Neural cell (in vitro differentiated cells): Measurements from ENCODE around the gene PLD4. TPM values are rescaled to one million over a fixed set of nuclear protein-coding genes. Genes with fewer than 3 reads are reported as not detected.

Source experiments
- H2AFZ ChIP-seq: fragments of 200-600, 300-800 bp; sonication (generic), shearing (Covaris generic); 2 replicates; pipeline ENCODE4 v1.6.0; 2014; ENCODE audit warnings: low read depth, mild to moderate bottlenecking, antibody characterized with exemption, low read length, moderate library complexity
- H3F3A ChIP-seq: fragments of 200-600 bp; shearing (Covaris generic); 2 replicates; pipeline ENCODE4 v1.6.1; 2016; ENCODE audit warnings: mild to moderate bottlenecking, moderate library complexity, mixed read lengths, antibody characterized with exemption, low read length; ENCODE audit not compliant: insufficient read depth, poor library complexity, severe bottlenecking
- H3K27ac ChIP-seq: fragments of 200-600, 300-800 bp; sonication (generic), shearing (Covaris generic); 2 replicates; pipeline ENCODE4 v1.5.1; 2014; ENCODE audit warnings: mild to moderate bottlenecking, low read length, moderate library complexity
- H3K27me3 ChIP-seq: fragments of 300-800, 200-600 bp; sonication (generic), shearing (Covaris generic); 2 replicates; pipeline ENCODE4 v1.6.0; 2014; ENCODE audit warnings: mild to moderate bottlenecking, low read depth, low read length, moderate library complexity; ENCODE audit not compliant: insufficient read depth
- H3K36me3 ChIP-seq: fragments of 300-800, 200-600 bp; sonication (generic), shearing (Covaris generic); 2 replicates; pipeline ENCODE4 v1.5.1; 2014; ENCODE audit warnings: mild to moderate bottlenecking, antibody characterized with exemption, low read length, moderate library complexity; ENCODE audit not compliant: insufficient read depth
- H3K4me2 ChIP-seq: fragments of 300-800, 200-600 bp; sonication (generic), shearing (Covaris generic); 2 replicates; pipeline ENCODE4 v1.6.0; 2014; ENCODE audit warnings: mild to moderate bottlenecking, low read length
- H3K4me3 ChIP-seq: fragments of 300-800, 200-600 bp; sonication (generic), shearing (Covaris generic); 2 replicates; pipeline ENCODE4 v1.5.1; 2014; ENCODE audit warnings: mild to moderate bottlenecking, low read length, moderate library complexity
- H3K79me2 ChIP-seq: fragments of 200-600 bp; shearing (Covaris generic); replicated peaks from 2 replicates; pipeline ENCODE4 v1.6.0; 2014; ENCODE audit warnings: mild to moderate bottlenecking, low read length, moderate library complexity; ENCODE audit not compliant: insufficient read depth
- H3K9ac ChIP-seq: fragments of 300-800, 200-600 bp; sonication (generic), shearing (Covaris generic); 2 replicates; pipeline ENCODE4 v1.6.1; 2016; ENCODE audit warnings: mild to moderate bottlenecking, low read length, mixed read lengths
- H3K9me2 ChIP-seq: fragments of 200-600 bp; shearing (Covaris generic); 2 replicates; pipeline ENCODE4 v1.6.1; 2016; ENCODE audit warnings: mild to moderate bottlenecking, low read length, mixed read lengths; ENCODE audit not compliant: insufficient read depth
- H3K9me3 ChIP-seq: fragments of 200-600, 300-800 bp; sonication (generic), shearing (Covaris generic); 2 replicates; pipeline ENCODE4 v1.6.1; 2016; ENCODE audit warnings: mild to moderate bottlenecking, mixed run types, low read length, moderate library complexity, mixed read lengths
- H4K20me1 ChIP-seq: fragments of 200-600 bp; shearing (Covaris generic); 2 replicates; pipeline ENCODE4 v1.6.1; 2016; ENCODE audit warnings: mild to moderate bottlenecking, mixed run types; ENCODE audit not compliant: insufficient read depth
- CTCF ChIP-seq: fragments of 450-650 bp; IDR thresholded peaks from 2 replicates; pipeline ENCODE4 v1.5.1; 2014; ENCODE audit warnings: antibody characterized with exemption, mild to moderate bottlenecking, moderate library complexity; ENCODE audit not compliant: poor library complexity, severe bottlenecking
- EP300 ChIP-seq: fragments of 450-650 bp; conservative IDR thresholded peaks from 2 replicates; pipeline ENCODE4 v1.6.1; 2014; ENCODE audit warnings: antibody characterized with exemption, mild to moderate bottlenecking, moderate library complexity; ENCODE audit not compliant: poor library complexity, severe bottlenecking
- EZH2 ChIP-seq: fragments of 200-600, 300-800 bp; shearing (Covaris generic), sonication (generic); IDR thresholded peaks from 2 replicates; pipeline ENCODE4 v1.6.1; 2014; ENCODE audit warnings: antibody characterized with exemption, low read length, borderline replicate concordance, mild to moderate bottlenecking; ENCODE audit not compliant: insufficient read depth, poor library complexity, severe bottlenecking
- REST ChIP-seq: IDR thresholded peaks from 2 replicates; pipeline ENCODE4 v1.6.1; 2012; ENCODE audit warnings: borderline replicate concordance
- SMC3 ChIP-seq: fragments of 450-650 bp; conservative IDR thresholded peaks from 2 replicates; pipeline ENCODE4 v1.6.1; 2014; ENCODE audit warnings: antibody characterized with exemption, mild to moderate bottlenecking, moderate library complexity; ENCODE audit not compliant: poor library complexity
- polyA minus RNA-seq: library from RNA; depleted of rRNA, polyadenylated mRNA; stranded (reverse); fragments of >200 nt; gene quantifications from 2 replicates; pipeline ENCODE4 v1.2.3, GENCODE V29; 2014
- polyA plus RNA-seq: library from polyadenylated mRNA; depleted of rRNA; stranded (reverse); fragments of >200 nt; gene quantifications from 2 replicates; pipeline ENCODE4 v1.2.3, GENCODE V29; 2014

Gene PLD4, protein sequence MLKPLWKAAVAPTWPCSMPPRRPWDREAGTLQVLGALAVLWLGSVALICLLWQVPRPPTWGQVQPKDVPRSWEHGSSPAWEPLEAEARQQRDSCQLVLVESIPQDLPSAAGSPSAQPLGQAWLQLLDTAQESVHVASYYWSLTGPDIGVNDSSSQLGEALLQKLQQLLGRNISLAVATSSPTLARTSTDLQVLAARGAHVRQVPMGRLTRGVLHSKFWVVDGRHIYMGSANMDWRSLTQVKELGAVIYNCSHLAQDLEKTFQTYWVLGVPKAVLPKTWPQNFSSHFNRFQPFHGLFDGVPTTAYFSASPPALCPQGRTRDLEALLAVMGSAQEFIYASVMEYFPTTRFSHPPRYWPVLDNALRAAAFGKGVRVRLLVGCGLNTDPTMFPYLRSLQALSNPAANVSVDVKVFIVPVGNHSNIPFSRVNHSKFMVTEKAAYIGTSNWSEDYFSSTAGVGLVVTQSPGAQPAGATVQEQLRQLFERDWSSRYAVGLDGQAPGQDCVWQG
- polyA plus RNA-seq: not detected in 2 replicates
- polyA minus RNA-seq: 0.12 TPM in 1 of 2 replicates, not detected in the other

DNA sequence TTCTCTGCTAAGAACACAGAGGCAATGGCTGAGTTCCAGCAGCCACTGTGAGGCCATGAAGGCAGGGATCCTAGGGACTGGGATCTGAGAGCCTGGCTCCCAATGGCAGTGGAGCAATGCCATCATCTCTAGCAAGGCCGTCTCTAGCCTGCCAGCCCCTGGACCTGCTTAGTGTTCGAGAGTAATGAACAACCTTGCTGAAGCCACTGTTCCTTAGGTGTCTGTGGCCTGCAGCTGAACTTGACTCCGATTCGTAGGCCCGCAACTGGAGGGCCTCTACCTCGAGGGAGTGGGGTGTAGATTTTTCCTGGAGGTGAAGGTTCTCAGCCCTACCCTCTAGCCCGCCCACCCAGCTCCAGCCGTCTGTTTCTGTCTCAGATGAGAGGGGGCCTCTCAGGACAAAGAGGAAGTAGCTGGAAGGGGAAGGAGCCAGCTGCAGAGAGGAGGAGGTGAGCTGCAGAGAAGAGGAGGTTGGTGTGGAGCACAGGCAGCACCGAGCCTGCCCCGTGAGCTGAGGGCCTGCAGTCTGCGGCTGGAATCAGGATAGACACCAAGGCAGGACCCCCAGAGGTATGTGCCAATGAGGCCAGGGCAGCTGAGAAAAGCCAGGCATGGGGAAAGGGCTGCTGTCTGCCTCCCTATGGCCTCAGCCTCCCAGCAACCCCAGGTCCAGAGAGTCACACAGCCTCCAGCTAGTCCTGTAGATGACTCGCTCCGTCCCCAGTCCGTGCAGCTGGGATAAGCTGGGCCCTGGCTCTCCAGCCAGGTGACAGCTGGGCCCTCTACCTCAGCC is at the start of gene PLD4:
PLD4 (plus strand) TSS at position 459 of the 793 bp plus-strand sequence. CDS start 2,262 bp downstream, outside the sequence.
- TF ChIP-seq REST (no peak), EZH2 (no peak)
- Histone ChIP-seq H3K79me2 (no peaks in the 10 kb centered on the region), H3K27me3 (no peaks in the 10 kb centered on the region), H3K9me3 (no peaks in the 10 kb centered on the region), H3K9ac (no peak within 1 kb of the TSS), H4K20me1 (no peaks in the 10 kb centered on the region), H3K4me3 (no peak within 1 kb of the TSS), H3K4me2 (no peak within 1 kb of the TSS), H3K27ac (no peak within 1 kb of the TSS), H2AFZ (no peak within 1 kb of the TSS), H3K9me2 (no peaks in the 10 kb centered on the region), H3F3A (no peaks in the 10 kb centered on the region), H3K36me3 (no peaks in the 10 kb centered on the region)

GRCh38 chr14:104875412-104875751 is 49.3 kb upstream of the PLD4 start:
- Histone ChIP-seq H3F3A (no peaks in the 10 kb centered on the region), H3K9me2 (no peaks in the 10 kb centered on the region), H4K20me1 (no peaks in the 10 kb centered on the region), H2AFZ (no peak overlapping the region), H3K27ac (no peak overlapping the region), H3K27me3 (no peaks in the 10 kb centered on the region), H3K36me3 (peaks cover 5% of the 10 kb centered on the region), H3K4me3 (no peak overlapping the region), H3K4me2 (no peak overlapping the region), H3K9me3 (no peaks in the 10 kb centered on the region), H3K79me2 (no peaks in the 10 kb centered on the region), H3K9ac (no peak overlapping the region)
- no peak for TF ChIP-seq SMC3
- no peak for TF ChIP-seq CTCF
- no peak for TF ChIP-seq EZH2

GRCh38 chr14:104875811-104876210 is 48.9 kb upstream of the PLD4 start:
- H3K4me2 ChIP-seq: no peak overlapping the region
- no peak overlapping the region for H3K9ac ChIP-seq
- H3K9me2 ChIP-seq: no peaks in the 10 kb centered on the region
- TF ChIP-seq EP300: no peak
- H3K27ac ChIP-seq: no peak overlapping the region
- H4K20me1 ChIP-seq: no peaks in the 10 kb centered on the region
- H3F3A ChIP-seq: no peaks in the 10 kb centered on the region
- peaks cover 5% of the 10 kb centered on the region for H3K36me3 ChIP-seq
- H2AFZ ChIP-seq: no peak overlapping the region
- H3K27me3 ChIP-seq: no peaks in the 10 kb centered on the region
- H3K79me2 ChIP-seq: no peaks in the 10 kb centered on the region
- no peaks in the 10 kb centered on the region for H3K9me3 ChIP-seq
- no peak overlapping the region for H3K4me3 ChIP-seq
